NCI-H146 (cell line): Measurements from ENCODE around the gene COL23A1.
A peak's percentile ranks its signal among the peaks of the same experiment; 100 is the strongest.
"Not testable (repeated sequence)": the region's sequence is repeated elsewhere in the genome, so short reads cannot be mapped to it uniquely, and the experiment has no call there.

ENCODE experiments used
- DNase-seq: peaks from one replicate; lab custom pipeline; 2025; lab: John Stamatoyannopoulos, UW

The COL23A1 gene

GRCh38 chr5:178259623-178260536 lies 330.3 kb downstream of the COL23A1 start:
- DNase-seq, result no peak

GRCh38 chr5:178257650-178258049 lies 332.5 kb downstream of the COL23A1 start:
- no peak for DNase-seq

GRCh38 chr5:178256746-178257145 lies 333.4 kb downstream of the COL23A1 start:
- no peak for DNase-seq

GRCh38 chr5:178253632-178254031 lies 336.6 kb downstream of the COL23A1 start:
- not testable (repeated sequence) for DNase-seq

GRCh38 chr5:178252258-178252657 lies 337.9 kb downstream of the COL23A1 start:
- DNase-seq, result no peak

GRCh38 chr5:178250263-178250662 lies 339.9 kb downstream of the COL23A1 start:
- DNase-seq, result no peak

GRCh38 chr5:178249191-178249989 lies 340.8 kb downstream of the COL23A1 start:
- DNase-seq, result no peak

GRCh38 chr5:178248750-178249149 lies 341.4 kb downstream of the COL23A1 start:
- no peak for DNase-seq

GRCh38 chr5:178247481-178248456 lies 342.4 kb downstream of the COL23A1 start:
- DNase-seq, result peak; percentile 3

GRCh38 chr5:178246624-178247279 lies 343.4 kb downstream of the COL23A1 start:
- DNase-seq, result peak; percentile 2

- no peak for DNase-seq
Measured at GRCh38 chr5:178245389-178245788, 344.8 kb downstream of the COL23A1 start.

GRCh38 chr5:178244576-178244975 lies 345.6 kb downstream of the COL23A1 start:
- DNase-seq, result no peak

- DNase-seq, result no peak
Measured at GRCh38 chr5:178242416-178242815, 347.8 kb downstream of the COL23A1 start.

- DNase-seq, result no peak
Measured at GRCh38 chr5:178241688-178242231, 348.4 kb downstream of the COL23A1 start.

- DNase-seq, result no peak
Measured at GRCh38 chr5:178241231-178241663, 348.9 kb downstream of the COL23A1 start.

GRCh38 chr5:178240766-178241165 lies 349.4 kb downstream of the COL23A1 start:
- no peak for DNase-seq

GRCh38 chr5:178240341-178240741 lies 349.9 kb downstream of the COL23A1 start:
- DNase-seq, result no peak

GRCh38 chr5:178239626-178240301 lies 350.4 kb downstream of the COL23A1 start:
- DNase-seq, result not testable (repeated sequence)

GRCh38 chr5:178238711-178239592 lies 351.2 kb downstream of the COL23A1 start:
- no peak for DNase-seq
